Activated CD8-positive, alpha-beta memory T cell treated with anti-CD3 and anti-CD28 coated beads for 4 hours (primary cell): ENCODE results near the gene CAPZB.

ENCODE experiments used
- DNase-seq, 2 donors: peaks; one replicate each; pipeline ENCODE4 v3.0.0-alpha.2; 2020; ENCODE audit warnings: low read depth in 2 of 2

The CAPZB gene

DNA sequence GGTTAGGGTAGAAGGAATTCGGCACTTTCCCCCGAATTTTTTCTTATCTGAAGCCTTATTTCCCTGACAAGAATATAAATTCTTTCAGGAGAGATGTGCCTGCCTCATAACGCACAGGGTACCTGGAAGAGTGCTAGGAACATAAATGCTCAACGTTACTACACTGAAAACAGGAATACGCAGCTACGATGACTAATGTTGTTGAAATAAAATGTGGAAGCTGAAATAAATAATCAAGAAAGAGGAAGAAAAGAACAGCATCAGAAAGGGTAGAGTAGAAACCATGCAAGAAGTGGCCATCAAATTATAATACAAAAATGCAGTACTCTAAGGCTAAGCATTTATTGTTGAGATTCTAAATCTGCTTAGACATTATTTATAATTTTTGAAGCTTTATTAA is 139.3 kb downstream of the CAPZB start:
- no peak for DNase-seq

DNA sequence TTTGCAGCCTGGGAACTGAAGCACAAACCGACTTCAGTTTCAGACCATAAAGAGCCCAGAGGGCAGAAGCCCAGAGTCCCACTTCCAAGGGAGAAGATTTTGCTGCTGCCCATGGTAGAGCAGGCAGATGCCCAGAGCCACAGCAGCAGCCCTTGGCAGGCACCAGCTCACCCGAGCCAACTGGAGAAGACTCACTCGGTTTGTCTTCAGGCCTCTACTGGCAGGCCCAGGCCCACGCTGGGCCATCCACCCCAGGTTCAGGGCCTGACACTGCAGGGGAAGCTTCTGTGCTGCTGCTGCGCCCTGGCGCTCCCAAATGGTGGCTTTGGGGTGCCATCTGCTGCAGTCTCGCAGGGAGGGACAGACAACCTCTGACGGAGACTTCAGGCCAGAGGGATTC is 139.9 kb downstream of the CAPZB start:
- no peak for DNase-seq

DNA sequence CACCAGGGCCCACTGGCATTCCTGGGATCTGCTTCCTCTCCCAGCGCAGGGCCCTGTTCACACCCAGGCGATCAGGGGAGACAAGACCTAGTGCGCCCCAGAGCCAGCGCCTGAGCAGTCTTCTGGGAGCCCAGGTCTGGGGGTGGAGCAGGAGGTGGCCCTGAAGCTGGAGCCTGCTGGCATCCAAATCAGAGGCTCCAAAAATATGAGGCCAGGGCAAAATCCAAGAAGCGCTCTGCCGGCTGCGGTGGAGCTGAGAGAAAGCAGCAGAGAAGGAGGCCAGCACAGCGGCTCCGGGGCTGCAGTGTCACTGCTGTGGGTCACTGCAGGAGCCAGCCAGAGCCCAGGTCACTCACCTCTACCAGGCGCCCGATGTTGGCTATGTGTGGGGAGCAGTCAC is 140.5 kb downstream of the CAPZB start:
- no peak for DNase-seq

DNA sequence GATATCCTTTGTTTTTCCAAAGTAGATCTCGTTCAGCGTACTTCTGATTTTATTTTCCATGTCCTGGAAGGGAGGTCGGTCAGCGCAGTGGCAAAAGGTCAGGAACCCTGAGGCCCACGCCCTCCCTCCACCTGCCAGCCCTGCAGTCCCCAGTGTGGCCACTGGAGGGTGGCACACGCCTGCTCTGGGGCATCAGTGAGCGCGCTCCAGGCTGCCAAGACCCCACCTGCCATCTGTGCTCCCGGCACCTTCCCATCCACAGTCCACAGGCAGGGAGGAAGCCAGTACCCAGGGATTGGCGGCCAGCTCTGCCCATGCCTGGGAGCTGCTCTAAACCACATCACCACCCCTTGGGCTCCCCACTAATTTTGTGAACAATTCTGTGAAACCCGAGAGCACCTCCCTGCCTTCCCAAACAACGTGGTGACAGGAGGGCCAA is 140.9 kb downstream of the CAPZB start:
- DNase-seq, result no peak

DNA sequence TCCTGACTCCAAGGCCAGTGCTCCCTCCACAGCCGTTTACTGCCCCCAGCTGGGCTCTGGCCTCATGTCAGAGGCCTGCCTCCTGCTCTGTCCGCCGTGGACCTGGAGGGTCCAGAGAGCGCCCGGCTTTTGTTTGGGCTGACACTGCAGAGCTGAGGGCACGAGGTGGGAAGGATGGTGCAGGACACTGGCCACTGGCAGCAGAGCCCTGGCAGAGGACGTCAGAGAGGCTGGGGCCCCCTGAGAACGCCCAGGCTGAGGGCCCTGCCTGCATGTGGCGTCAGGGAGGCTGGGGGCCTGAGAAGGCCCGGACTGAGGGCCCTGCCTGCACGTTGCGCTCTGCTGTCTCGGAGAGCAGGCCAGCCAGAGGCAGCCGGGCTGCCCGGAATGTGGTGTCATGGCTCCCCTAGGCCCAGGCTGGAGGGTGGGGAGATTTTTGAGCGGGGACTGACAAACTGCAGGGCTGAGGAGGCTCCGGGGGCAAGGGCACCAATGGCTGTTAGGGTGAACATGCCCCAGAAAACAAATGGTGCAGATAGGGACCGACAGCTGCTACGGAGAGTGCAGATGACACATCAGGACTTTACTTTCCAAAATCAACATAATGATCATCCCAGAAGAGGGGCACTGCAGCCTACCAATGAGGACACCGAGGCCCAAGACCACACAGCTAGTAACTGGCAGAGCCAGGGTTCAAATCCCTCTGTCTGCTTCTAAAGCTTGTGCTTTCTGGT is 141.6 kb downstream of the CAPZB start:
- no peak for DNase-seq

DNA sequence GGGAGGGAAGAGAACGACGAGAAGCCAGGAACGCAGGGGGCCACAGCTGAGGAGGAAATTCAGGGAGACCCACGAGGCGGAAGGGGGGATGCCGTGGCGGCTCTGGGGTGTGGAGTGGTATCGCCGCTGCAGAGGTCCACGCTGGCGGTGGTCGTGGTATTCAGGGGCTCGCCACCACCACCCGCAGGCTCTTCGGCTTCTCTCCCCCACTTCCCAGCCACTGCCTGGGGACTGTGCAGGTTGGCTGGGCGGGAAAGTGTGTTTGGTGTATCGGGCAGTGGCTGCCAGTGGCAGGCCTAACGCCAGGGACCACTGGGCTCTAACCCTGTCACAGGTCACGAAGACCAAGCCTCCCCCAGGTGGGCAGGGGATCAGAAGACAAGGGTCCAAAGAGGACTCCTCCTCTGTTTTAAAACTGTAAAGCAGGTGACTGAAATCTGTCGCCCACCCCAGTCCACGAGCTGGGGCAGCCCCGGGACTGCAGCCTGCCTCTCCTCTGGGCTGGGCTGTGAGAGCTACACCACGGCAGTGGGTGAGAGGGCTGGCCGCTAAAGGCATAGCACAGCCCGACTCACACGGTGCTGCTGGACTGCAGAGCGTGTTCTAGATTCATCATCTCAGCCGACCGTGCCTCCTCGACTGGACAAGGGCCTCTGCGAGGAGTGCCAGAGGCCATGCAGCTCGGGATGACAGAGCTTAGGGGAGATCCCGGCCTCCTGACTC is 142.3 kb downstream of the CAPZB start:
- DNase-seq, result no peak

DNA sequence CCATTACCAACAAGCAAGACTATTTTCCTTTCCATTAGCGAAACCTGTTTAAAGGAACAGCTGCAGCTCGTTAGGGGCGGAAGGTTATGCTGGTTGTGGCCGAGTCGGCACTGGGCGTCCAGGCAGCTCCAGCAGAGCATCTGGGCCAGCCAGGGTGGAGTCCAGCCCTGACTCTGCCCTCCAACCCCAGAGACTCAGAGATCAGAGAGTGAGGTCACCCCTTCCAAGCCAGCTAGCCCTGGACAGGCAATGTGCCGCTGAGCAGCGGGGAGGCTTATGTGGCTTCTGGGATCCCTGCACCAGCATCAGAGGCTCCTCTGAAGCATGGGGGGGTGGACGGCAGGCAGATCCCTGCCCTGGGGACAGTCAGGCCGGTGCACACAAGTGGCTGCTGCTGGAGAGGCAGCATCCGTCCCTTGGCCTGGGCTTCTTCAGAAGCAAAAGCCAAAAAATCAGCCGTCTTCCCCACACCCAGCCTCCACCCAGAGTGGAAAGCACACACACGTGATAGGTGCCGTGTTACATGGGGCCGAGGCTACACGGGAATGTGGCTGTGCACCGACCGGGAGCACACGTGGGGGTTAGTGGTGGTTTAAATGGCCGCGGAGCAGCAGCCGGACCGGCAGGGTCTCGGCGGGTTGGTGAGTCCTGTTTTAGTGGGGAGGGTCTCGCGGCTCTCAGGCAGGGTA is 143.1 kb downstream of the CAPZB start:
- no peak for DNase-seq

DNA sequence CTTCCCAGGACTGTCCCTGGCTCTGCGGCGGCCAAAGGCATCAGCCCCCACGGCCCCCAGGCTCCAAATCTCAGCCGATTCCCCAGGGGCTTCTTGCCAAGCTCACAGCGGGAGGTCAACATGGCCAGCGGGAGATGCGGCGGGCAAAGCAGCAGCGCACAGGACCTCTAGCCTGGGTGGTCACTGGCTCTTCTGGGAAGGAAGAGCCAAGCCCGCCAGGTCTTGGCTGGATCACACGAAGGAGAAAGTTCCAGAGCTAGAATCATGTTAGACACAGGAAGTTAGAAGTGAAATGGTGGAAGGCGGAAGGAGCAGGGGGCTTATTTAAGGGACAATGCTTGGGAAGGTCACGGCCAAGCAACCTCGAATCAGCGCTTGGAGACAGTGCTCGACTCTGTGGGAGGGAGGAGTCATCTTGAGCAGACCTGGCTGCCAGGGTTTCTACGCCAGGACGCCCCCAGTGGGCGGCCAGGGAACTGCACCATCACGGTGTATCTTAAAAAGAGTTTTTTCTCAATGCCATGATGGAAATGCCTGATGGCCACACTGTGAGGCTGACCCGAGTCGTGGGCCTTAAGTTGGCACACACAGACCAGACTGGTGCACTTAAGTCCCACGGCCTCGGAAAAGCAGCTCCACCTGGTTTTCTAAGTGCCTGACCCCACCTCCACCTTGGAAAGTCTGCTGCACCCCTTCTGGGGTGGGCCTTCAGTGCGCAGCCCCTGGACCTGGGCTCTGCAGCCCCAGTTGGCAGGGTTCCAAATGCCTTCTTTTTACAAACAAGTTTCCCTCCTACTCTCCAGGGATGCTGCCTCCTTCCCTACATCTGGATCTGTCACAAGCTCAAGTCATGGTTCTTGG is 143.9 kb downstream of the CAPZB start:
- peak; percentile 47 to 54 for DNase-seq

DNA sequence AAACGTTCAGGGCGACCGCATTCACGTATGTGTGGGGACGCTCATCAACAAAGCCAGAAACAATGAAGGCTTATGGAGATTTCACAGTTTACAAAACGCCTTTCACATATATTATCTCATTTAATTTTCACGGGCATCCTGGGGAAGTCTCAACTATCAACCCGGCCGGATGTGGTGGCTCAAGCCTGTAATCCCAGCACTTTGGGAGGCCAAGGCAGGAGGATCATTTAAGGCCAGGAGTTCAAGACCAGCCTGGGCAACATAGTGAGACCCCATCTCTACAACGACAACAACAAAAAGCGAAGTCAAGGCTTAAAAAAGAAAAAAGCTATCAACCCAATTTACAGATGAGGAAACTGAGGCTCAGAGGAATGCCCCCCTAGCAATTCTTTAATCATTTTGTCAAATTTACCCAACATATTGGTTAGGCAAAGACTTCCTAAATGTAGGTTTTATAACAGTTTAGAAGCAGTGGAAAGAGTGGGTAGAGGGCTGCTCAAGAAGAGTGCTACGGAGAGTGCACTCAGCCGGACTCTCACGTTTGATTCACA is 144.9 kb downstream of the CAPZB start:
- no peak for DNase-seq

DNA sequence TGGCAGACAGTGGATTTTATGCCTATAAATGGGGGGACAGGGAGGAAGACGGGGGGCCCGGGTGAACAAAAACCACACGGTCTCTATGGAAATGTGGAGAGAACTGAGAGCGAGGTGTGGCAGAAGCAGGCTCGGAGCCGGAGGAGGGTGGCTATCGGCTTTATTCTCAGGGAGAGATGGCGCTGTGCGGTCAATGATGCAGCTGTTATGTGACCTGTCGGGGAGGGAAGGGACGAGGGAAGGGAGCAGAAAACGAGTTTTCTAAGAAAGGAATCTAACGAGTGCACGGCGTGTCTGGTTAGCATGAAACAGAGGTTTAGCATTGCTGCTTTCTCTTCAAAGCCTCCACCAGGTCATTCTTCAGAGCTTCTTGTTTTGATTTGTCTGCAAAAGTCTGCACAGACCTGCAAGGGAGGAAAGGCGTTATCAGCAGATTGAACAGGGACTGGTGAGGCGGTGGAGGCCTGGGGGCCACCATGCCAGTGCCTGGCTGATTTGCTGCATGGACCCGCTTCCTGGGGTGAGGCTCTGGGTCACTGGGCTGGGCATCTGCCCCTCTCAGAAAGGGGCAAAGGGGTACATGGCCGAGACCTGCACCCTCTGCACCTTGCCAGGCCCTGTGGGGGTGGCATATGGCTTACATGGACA is 146.0 kb downstream of the CAPZB start:
- no peak for DNase-seq

DNA sequence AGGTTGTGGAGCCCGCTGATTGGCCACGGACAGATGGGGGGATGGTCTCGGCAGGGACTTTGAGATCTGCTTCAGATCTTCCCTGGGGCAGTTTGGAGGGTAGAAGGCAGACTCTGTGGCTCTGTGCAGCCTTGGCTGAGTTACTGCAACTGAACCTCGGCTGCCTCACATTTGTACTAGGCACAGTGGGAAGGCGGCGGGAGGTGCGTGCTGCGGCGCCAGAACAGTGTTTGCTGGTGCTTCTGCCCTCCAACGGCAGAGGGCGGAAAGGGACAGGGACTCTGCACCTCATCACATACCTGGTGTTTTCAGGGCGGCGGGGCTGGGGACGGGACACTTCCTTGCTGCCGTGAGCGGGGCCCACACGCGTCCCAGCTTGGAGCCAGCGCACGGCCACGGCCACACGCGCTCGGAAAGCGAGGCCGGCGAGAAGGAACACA is 147.0 kb downstream of the CAPZB start:
- DNase-seq, result no peak

DNA sequence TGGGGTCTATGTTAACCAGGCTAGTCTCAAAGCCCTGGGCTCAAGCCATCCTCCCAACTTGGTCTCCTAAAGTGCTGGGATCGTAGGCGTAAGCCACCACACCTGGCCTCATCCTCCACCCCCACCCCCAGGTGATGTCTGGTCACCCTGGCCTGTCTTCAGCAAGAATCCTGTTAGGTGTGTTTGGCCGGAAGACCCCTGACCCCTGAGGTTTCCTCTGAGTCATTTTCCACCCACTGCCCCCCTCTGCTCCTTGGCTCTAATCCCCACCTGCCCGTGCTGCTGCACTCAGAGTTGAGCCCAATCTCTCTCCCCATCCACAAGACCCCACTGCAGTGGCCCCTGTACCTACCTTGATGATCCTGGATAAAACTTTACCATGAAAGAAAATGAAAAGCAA is 148.1 kb downstream of the CAPZB start:
- no peak for DNase-seq

DNA sequence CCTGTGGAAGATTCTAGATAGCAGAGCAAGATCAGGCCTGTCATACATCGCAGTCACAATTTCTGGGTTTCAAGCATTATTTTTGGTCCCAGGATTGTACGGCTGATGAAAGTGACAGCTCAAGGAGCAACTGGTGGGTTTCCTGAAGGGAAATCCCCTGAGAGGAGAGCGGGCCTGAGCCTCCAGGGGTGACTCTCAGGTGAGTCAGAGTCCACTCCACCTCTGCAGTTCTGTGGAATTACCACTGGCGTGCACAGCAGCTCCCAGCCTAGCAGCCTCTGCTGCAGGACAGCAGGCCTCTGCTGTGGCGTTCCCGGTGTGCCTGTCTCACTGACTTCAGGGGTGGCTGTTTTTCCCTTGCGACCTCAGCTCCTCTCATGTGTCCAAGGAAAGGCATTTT is 148.8 kb downstream of the CAPZB start:
- DNase-seq, result no peak

DNA sequence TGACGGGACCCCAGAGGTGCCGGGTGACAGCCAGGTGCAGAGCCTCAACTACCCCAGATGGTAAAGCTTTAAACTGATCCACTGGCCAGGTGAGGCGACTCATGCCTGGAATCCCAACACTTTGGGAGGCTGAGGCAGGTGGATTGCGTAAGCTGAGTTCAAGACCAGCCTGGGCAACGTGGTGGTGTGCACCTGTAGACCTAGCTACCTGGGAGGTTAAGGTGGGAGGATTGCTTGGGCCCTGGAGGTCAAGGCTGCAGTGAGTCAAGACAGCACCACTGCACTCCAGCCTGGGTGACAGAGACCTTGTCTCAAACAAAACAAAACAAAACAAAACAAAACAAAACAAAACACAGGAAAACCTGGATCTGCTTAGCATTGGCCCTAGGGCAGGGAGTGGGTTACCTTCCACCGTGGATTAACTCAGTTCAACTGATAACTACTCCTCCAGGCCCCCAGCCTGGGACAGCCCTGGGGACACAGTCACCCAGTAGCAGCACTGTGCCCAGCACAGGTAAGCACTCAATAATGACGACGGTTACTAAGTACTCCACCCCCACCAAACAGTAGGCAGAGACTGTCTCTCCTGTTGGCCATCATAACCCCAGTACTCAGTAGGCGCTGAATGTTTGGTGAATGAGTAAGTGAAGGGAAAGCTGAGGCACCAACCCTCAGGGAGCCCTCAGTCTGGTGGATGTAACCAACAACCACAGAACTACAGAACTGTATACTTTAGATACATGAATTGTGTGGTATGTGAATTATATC is 151.6 kb downstream of the CAPZB start:
- DNase-seq, result no peak

DNA sequence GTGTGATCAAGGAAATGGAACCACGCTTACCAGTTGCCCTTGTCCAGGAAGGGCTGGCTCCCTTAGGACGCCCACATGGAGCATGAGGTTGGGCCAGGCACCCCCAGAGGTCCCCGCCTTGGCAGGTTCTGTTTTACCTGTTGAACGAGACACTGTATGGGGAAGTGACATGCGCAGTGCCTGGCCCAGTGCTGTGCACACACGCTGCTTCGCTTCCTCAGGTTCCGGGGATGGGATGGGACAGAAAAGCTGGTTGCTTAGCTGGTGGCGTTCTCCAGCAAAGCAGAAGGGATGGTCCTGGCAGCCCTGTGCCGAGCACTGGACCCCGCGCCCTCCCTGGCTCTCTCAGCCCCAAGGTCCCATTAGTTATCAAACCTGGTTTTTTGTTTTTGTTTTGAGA is 152.5 kb downstream of the CAPZB start:
- DNase-seq, result no peak

DNA sequence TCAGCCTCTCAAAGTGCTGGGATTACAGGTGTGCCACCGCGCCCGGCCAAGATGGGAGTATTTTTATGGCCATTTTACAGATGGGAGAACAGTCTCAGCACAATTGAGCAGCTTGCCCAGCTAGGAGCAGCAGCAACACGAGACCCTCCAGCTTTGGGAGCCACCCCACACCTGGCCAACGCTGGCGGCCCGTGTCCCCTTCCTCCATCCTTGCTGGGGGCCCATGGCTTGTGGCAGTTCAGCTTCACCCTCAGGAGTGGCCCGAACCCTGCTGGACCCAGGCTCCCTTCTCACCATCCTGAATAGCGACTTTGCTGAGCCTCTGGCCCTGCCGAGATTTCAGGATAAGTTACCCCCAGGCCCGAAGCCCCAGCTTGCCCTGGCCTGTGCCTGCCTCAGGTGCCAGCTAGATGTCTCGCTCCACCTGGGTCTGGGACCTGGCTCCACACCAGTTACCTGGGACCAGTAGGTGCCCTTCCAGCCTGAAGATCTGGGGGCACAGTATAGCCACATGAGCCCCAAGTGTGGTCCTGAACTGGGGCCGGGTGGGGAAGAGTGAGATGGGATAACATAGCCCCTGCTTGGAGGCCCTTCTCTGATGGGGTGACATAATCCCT is 154.0 kb downstream of the CAPZB start:
- DNase-seq, result no peak

DNA sequence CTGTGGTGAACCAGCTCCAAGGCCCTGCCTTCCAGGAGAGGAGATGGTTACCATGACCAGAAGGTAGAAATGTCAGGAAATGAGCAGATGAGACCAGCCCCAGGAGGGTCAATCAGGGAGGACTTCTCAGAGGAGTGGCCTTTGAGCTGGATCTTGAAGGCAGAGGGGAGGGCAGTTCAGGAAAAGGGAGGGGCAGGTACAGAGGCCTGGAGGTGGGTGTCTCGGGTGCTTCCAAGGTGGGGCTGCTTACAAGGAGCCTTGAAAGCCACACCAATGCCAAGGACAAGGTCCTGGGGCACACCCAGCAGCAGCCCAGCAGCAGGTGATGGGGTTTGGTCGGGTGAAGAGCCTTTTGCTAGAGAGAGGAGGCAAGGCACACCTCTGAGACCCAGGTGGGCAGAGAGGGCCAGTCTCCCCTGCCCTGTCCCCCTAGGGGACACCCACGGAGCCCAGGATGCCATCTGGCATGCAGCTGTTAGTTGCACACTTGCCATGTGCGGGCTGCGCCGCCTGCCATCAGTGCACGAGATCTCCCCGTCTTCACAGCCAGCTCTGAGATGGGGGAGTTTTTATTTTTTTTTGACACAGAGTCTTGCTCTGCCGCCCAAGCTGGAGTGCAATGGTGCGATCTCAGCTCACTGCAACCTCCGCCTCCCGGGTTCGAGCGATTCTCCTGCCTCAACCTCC is 154.7 kb downstream of the CAPZB start:
- no peak for DNase-seq

DNA sequence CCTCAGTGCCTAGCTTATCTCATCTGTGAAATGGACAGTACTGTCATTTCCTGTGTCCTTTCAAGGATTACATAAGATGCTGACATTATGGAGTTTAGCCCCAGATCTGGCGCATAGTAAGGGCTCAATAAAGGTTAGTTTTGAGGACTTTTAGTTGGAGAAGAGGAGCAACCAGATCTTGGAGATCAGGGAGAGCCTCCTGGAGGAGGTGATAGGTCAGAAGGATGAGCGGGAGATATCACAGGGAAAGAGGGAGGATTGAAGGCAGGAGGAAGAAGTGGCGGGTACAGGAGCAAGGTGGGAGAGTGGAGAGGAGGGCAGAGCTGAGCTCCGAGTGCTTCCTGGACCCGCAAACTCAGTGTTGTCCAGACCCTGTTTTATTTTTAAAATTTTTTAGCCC is 155.7 kb downstream of the CAPZB start:
- DNase-seq, result no peak

DNA sequence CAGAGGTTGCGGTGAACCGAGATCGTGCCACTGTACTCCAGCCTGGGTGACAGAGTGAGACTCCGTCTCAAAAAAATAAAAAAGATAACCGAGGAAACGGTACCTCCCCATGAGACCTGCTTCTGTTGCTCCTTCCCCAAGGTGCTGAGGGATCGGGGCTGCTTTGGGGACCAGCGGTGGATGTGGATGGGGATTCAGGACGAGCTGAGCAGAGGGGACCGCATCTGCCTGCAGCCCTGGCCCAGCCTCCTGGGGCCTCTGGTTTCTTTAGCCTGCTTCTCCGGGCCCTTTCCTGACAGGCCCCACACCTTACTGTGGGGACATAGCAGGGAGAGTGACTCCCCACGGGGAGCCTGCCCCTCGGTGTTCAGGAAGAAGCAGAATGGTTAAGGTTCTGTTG is 156.2 kb downstream of the CAPZB start:
- DNase-seq, result no peak
